ENCODE results near the gene TRPM5. TPM values are rescaled to one million over a fixed set of nuclear protein-coding genes. Genes with fewer than 3 reads are reported as not detected.

Gene TRPM5
- total RNA-seq, 1 experiment from 2014 or later: not detected

DNA sequence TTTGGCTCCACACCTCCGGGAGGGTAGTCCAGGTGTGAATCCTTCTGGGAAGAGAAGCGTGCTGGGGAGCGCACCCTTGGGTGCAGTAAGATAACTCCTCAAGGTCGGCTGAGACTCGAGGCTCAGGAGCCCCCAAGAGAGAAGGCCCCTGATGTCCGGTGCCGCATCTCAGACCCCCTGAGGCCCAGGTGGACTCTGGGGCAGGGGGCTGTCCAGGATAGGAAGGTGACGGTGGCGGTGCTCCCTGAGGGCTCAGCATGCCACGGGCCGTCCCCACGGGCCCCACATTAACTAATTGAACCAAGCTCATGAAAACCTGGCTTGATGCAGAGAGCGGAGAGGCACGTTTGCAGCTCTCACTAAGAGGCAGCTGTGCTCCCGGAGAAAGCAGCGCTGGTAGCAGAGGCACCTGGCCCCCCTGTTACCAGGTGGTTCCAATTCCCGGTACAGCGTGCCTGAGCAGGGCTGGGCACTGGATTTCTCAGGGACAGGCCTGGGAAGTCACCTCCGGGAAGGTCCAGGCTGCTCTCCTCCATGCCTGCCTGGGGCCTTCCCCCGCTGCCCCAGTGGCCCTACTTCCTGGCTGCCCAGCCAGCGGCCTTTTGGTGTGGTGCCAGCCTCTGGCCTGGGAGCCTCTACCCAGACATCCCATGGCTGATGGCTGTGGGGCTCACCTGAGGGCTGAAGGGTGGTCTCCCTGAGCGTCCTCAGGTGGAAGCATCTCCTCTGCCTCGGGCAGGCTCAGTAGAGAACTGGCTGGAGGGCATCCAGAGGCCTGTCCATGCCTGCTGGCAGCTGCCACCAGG, 1.6 kb upstream of the TRPM5 start:
- Mint-ChIP-seq H3K27ac (ENCODE audit: unreplicated experiment) (no peak overlapping the region), H3K36me3 (ENCODE audit: insufficient read depth, unreplicated experiment) (peaks cover 11% of the 10 kb centered on the region), H3K4me3 (ENCODE audit: low read depth, unreplicated experiment) (peak overlapping the region; percentile 76), H3K4me1 (ENCODE audit: low read depth, unreplicated experiment) (peaks cover 16% of the 10 kb centered on the region), H3K27me3 (ENCODE audit: unreplicated experiment) (peaks cover 31% of the 10 kb centered on the region), H3K9me3 (ENCODE audit: low read depth, unreplicated experiment) (no peaks in the 10 kb centered on the region)
- TF ChIP-seq, protein P1, sequence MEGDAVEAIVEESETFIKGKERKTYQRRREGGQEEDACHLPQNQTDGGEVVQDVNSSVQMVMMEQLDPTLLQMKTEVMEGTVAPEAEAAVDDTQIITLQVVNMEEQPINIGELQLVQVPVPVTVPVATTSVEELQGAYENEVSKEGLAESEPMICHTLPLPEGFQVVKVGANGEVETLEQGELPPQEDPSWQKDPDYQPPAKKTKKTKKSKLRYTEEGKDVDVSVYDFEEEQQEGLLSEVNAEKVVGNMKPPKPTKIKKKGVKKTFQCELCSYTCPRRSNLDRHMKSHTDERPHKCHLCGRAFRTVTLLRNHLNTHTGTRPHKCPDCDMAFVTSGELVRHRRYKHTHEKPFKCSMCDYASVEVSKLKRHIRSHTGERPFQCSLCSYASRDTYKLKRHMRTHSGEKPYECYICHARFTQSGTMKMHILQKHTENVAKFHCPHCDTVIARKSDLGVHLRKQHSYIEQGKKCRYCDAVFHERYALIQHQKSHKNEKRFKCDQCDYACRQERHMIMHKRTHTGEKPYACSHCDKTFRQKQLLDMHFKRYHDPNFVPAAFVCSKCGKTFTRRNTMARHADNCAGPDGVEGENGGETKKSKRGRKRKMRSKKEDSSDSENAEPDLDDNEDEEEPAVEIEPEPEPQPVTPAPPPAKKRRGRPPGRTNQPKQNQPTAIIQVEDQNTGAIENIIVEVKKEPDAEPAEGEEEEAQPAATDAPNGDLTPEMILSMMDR (IDR thresholded peaks at IDR 0.05; ENCODE audit: unreplicated experiment): no peak
- intact Hi-C loops (cut with micrococcal nuclease; ENCODE audit: unreplicated experiment): no loop called here
- CTCF ChIA-PET: no interaction called here
- no TSS peak for BruUV-seq (replicated peaks)
- peak; percentile 50 for DNase-seq

DNA sequence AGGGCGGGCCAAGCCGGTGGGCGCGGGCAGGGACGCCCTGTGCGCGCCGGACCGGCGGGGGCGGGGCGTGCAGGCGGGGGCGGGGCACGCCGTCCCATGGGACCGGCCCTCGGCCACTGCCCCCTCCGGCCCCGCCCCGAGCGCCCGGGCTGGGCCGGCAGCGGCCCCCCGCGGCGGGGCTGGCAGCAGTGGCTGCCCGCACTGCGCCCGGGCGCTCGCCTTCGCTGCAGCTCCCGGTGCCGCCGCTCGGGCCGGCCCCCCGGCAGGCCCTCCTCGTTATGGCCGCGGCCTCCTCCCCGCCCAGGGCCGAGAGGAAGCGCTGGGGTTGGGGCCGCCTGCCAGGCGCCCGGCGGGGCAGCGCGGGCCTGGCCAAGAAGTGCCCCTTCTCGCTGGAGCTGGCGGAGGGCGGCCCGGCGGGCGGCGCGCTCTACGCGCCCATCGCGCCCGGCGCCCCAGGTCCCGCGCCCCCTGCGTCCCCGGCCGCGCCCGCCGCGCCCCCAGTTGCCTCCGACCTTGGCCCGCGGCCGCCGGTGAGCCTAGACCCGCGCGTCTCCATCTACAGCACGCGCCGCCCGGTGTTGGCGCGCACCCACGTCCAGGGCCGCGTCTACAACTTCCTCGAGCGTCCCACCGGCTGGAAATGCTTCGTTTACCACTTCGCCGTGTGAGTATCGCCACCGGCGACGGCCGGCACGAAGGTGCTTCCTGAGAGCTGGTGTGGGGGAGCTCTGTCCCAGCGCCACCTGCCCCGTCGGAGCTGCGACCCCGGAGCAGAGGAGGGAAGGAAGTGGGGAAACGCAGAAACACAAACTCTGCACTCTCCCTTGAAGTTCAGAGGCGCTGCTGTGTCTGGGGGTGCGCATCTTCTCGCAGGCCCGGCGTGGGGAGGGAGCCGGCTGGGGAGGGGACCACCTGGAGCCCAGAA, 769 bp upstream of the TRPM5 start, which contains the start of gene KCNQ1:
Gene KCNQ1, plus strand, starts transcription at position 188 of the 925 bp plus-strand sequence. Its CDS starts 91 bp downstream, at position 279.
- CTCF ChIA-PET: interaction anchor here (0.5 to 1.2 kb wide), 2 partner anchors 9 to 413 kb away, joined by 4 read pairs; no protein-coding TSS in a partner anchor
- H3K27ac Mint-ChIP-seq (ENCODE audit: unreplicated experiment): no peak within 1 kb of the TSS
- DNase-seq: peak; percentile 89
- H3K4me1 Mint-ChIP-seq (ENCODE audit: low read depth, unreplicated experiment): peaks cover 16% of the 10 kb centered on the region
- intact Hi-C loops (cut with micrococcal nuclease; ENCODE audit: unreplicated experiment): loop anchor here (5.0 kb wide), 1 partner anchor 547 kb away; the partner anchor contains the start of gene NAP1L4
- peaks cover 39% of the 10 kb centered on the region for H3K27me3 Mint-ChIP-seq (ENCODE audit: unreplicated experiment)
- peak within 1 kb of the TSS; percentile 76 for H3K4me3 Mint-ChIP-seq (ENCODE audit: low read depth, unreplicated experiment)
- peaks cover 11% of the 10 kb centered on the region for H3K36me3 Mint-ChIP-seq (ENCODE audit: insufficient read depth, unreplicated experiment)
- TF ChIP-seq, protein P1 (IDR thresholded peaks at IDR 0.05; ENCODE audit: unreplicated experiment): no peak
- no peaks in the 10 kb centered on the region for H3K9me3 Mint-ChIP-seq (ENCODE audit: low read depth, unreplicated experiment)
- no TSS peak for BruUV-seq (replicated peaks)

DNA sequence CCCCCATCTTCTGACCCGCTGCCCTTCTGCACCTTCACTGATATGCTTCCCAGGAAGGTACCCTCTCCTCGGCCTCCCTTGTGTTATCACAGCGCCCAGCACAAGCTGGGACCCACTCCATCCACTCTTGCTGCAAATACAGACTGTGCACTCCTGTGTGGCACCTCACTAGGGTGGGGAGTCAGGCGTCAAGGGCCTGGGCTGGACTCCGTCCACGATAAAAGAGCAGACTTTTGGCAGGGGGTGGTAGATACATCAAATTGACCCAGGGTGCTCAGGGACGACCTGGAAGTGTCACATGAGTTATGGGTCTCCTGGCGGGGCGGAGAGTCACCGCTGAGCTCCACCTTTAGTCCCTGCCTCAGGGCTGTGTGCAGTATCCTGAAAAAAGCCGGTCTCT, 908 bp downstream of the TRPM5 start:
- peaks cover 16% of the 10 kb centered on the region for H3K4me1 Mint-ChIP-seq (ENCODE audit: low read depth, unreplicated experiment)
- no peaks in the 10 kb centered on the region for H3K9me3 Mint-ChIP-seq (ENCODE audit: low read depth, unreplicated experiment)
- TF ChIP-seq, protein P1 (IDR thresholded peaks at IDR 0.05; ENCODE audit: unreplicated experiment): no peak
- DNase-seq: no peak
- CTCF ChIA-PET: no interaction called here
- H3K4me3 Mint-ChIP-seq (ENCODE audit: low read depth, unreplicated experiment): no peak overlapping the region
- intact Hi-C loops (cut with micrococcal nuclease; ENCODE audit: unreplicated experiment): loop anchor here (5.0 kb wide), 1 partner anchor 549 kb away; the partner anchor contains the start of gene NAP1L4
- H3K36me3 Mint-ChIP-seq (ENCODE audit: insufficient read depth, unreplicated experiment): peaks cover 11% of the 10 kb centered on the region
- H3K27ac Mint-ChIP-seq (ENCODE audit: unreplicated experiment): no peak overlapping the region
- H3K27me3 Mint-ChIP-seq (ENCODE audit: unreplicated experiment): peaks cover 56% of the 10 kb centered on the region
- no TSS peak for BruUV-seq (replicated peaks)

DNA sequence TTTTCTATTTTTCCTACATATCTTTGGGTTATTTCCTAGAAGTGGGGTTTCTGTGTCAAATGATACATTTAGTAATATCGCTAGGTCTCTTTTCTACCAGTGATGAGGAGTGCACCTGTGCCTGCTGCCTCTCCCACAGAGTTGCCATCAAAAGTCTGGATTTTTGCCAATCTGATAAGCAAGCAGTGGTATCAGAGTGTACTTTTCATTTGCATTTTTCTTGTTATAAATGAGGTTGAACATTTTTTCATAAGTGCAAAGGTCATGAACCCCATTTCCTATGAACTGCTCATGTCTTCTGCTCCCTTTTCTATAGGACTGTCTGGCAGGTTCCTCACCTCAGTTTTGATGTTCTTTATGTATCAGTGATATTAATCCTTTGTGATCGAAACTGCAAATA, 1.7 kb downstream of the TRPM5 start:
- H3K27me3 Mint-ChIP-seq (ENCODE audit: unreplicated experiment): peaks cover 64% of the 10 kb centered on the region

More for the DNA sequence above, 1.7 kb downstream of the TRPM5 start:
- no peak for DNase-seq
- no TSS peak for BruUV-seq (replicated peaks)
- peaks cover 11% of the 10 kb centered on the region for H3K36me3 Mint-ChIP-seq (ENCODE audit: insufficient read depth, unreplicated experiment)
- no peak overlapping the region for H3K4me3 Mint-ChIP-seq (ENCODE audit: low read depth, unreplicated experiment)
- CTCF ChIA-PET: no interaction called here
- TF ChIP-seq, protein P1 (IDR thresholded peaks at IDR 0.05; ENCODE audit: unreplicated experiment): no peak
- H3K4me1 Mint-ChIP-seq (ENCODE audit: low read depth, unreplicated experiment): peaks cover 16% of the 10 kb centered on the region
- H3K27ac Mint-ChIP-seq (ENCODE audit: unreplicated experiment): no peak overlapping the region
- H3K9me3 Mint-ChIP-seq (ENCODE audit: low read depth, unreplicated experiment): no peaks in the 10 kb centered on the region
- intact Hi-C loops (cut with micrococcal nuclease; ENCODE audit: unreplicated experiment): loop anchor here (5.0 kb wide), 1 partner anchor 550 kb away; the partner anchor contains the start of gene NAP1L4

Measured in Calu3 (cell line).